ENCODE results near the gene CHEK1. TPM values are rescaled to one million over a fixed set of nuclear protein-coding genes. Genes with fewer than 3 reads are reported as not detected.

The CHEK1 gene
- total RNA-seq, 1 donor from 2014 or later, result 19.3 TPM

- DNase-seq (ENCODE audit: low read depth), result no peak
- Histone ChIP-seq H3K27me3 (ENCODE audit: control insufficient read depth, insufficient read depth, low read length) (no peaks in the 10 kb centered on the region), H3K4me3 (ENCODE audit: low read depth, low read length) (no peak overlapping the region), H3K36me3 (ENCODE audit: control insufficient read depth, insufficient read depth, low read length) (peaks cover 2% of the 10 kb centered on the region)
- TF ChIP-seq, protein P1, sequence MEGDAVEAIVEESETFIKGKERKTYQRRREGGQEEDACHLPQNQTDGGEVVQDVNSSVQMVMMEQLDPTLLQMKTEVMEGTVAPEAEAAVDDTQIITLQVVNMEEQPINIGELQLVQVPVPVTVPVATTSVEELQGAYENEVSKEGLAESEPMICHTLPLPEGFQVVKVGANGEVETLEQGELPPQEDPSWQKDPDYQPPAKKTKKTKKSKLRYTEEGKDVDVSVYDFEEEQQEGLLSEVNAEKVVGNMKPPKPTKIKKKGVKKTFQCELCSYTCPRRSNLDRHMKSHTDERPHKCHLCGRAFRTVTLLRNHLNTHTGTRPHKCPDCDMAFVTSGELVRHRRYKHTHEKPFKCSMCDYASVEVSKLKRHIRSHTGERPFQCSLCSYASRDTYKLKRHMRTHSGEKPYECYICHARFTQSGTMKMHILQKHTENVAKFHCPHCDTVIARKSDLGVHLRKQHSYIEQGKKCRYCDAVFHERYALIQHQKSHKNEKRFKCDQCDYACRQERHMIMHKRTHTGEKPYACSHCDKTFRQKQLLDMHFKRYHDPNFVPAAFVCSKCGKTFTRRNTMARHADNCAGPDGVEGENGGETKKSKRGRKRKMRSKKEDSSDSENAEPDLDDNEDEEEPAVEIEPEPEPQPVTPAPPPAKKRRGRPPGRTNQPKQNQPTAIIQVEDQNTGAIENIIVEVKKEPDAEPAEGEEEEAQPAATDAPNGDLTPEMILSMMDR (IDR thresholded peaks at IDR 0.05; ENCODE audit: insufficient read depth, low read length, poor library complexity, severe bottlenecking), result no peak
Observed at GRCh38 chr11:125609545-125609944, 15.4 kb upstream of the CHEK1 start.

GRCh38 chr11:125618383-125618782 lies 6.6 kb upstream of the CHEK1 start:
- H3K4me3 ChIP-seq (ENCODE audit: low read depth, low read length), result no peak overlapping the region
- H3K36me3 ChIP-seq (ENCODE audit: control insufficient read depth, insufficient read depth, low read length), result no peaks in the 10 kb centered on the region
- DNase-seq (ENCODE audit: low read depth), result no peak
- TF ChIP-seq, protein P1 (IDR thresholded peaks at IDR 0.05; ENCODE audit: insufficient read depth, low read length, poor library complexity, severe bottlenecking), result no peak
- no peaks in the 10 kb centered on the region for H3K27me3 ChIP-seq (ENCODE audit: control insufficient read depth, insufficient read depth, low read length)

- TF ChIP-seq, protein P1 (IDR thresholded peaks at IDR 0.05; ENCODE audit: insufficient read depth, low read length, poor library complexity, severe bottlenecking), result no peak
- H3K27me3 ChIP-seq (ENCODE audit: control insufficient read depth, insufficient read depth, low read length), result no peaks in the 10 kb centered on the region
- DNase-seq (ENCODE audit: low read depth), result no peak
- no peaks in the 10 kb centered on the region for H3K36me3 ChIP-seq (ENCODE audit: control insufficient read depth, insufficient read depth, low read length)
- H3K4me3 ChIP-seq (ENCODE audit: low read depth, low read length), result no peak overlapping the region
Observed at GRCh38 chr11:125621995-125622394, 3.0 kb upstream of the CHEK1 start.

- H3K4me3 ChIP-seq (ENCODE audit: low read depth, low read length), result no peak overlapping the region
- H3K36me3 ChIP-seq (ENCODE audit: control insufficient read depth, insufficient read depth, low read length), result no peaks in the 10 kb centered on the region
- TF ChIP-seq, protein P1 (IDR thresholded peaks at IDR 0.05; ENCODE audit: insufficient read depth, low read length, poor library complexity, severe bottlenecking), result no peak
- no peaks in the 10 kb centered on the region for H3K27me3 ChIP-seq (ENCODE audit: control insufficient read depth, insufficient read depth, low read length)
- DNase-seq (ENCODE audit: low read depth), result no peak
Observed at GRCh38 chr11:125623064-125623463, 1.9 kb upstream of the CHEK1 start.

DNA sequence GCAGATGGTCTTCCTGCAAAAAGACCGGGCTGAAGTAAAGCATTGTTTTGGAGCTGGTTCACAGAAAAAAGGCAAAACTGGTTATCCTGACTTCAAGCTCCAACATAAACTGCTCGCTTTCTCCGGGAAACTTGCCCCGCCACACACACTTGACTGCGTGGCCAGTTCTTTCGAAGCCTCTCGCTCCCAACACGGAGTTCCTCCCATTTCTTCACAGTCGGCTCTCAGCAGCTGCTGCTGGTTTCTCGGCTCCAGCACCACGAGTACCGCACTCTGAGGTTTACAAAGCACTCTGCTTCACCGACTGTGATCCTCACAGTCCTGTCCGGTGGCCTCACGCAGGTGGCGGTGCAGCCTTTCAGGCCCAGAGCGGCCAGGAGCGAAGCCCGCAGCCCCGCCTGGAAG lies 264 bp downstream of the CHEK1 start:
- DNase-seq (ENCODE audit: low read depth), result no peak
- Histone ChIP-seq H3K27me3 (ENCODE audit: control insufficient read depth, insufficient read depth, low read length) (no peaks in the 10 kb centered on the region), H3K4me3 (ENCODE audit: low read depth, low read length) (peak overlapping the region; percentile 51), H3K36me3 (ENCODE audit: control insufficient read depth, insufficient read depth, low read length) (no peaks in the 10 kb centered on the region)
- TF ChIP-seq, protein P1 (IDR thresholded peaks at IDR 0.05; ENCODE audit: insufficient read depth, low read length, poor library complexity, severe bottlenecking), result no peak

GRCh38 chr11:125625630-125626287 lies 796 bp downstream of the CHEK1 start:
- H3K36me3 ChIP-seq (ENCODE audit: control insufficient read depth, insufficient read depth, low read length), result no peaks in the 10 kb centered on the region
- DNase-seq (ENCODE audit: low read depth), result peak; percentile 37
- H3K4me3 ChIP-seq (ENCODE audit: low read depth, low read length), result peak overlapping the region; percentile 51
- TF ChIP-seq, protein P1 (IDR thresholded peaks at IDR 0.05; ENCODE audit: insufficient read depth, low read length, poor library complexity, severe bottlenecking), result no peak
- H3K27me3 ChIP-seq (ENCODE audit: control insufficient read depth, insufficient read depth, low read length), result no peaks in the 10 kb centered on the region
